GM10266 (cell line): ENCODE data around the gene RPL23.

Source experiments
- DNase-seq: peaks from one replicate; pipeline ENCODE4 v3.0.0; 2012; ENCODE audit errors: extremely low spot score
- TF ChIP-seq, protein P1 (sequence below): IDR thresholded peaks from 2 replicates; pipeline ENCODE4 v1.5.1; 2012; ENCODE audit warnings: mild to moderate bottlenecking, low read depth; ENCODE audit not compliant: control insufficient read depth, insufficient read depth; ENCODE audit errors: missing control alignments

The RPL23 gene

DNA sequence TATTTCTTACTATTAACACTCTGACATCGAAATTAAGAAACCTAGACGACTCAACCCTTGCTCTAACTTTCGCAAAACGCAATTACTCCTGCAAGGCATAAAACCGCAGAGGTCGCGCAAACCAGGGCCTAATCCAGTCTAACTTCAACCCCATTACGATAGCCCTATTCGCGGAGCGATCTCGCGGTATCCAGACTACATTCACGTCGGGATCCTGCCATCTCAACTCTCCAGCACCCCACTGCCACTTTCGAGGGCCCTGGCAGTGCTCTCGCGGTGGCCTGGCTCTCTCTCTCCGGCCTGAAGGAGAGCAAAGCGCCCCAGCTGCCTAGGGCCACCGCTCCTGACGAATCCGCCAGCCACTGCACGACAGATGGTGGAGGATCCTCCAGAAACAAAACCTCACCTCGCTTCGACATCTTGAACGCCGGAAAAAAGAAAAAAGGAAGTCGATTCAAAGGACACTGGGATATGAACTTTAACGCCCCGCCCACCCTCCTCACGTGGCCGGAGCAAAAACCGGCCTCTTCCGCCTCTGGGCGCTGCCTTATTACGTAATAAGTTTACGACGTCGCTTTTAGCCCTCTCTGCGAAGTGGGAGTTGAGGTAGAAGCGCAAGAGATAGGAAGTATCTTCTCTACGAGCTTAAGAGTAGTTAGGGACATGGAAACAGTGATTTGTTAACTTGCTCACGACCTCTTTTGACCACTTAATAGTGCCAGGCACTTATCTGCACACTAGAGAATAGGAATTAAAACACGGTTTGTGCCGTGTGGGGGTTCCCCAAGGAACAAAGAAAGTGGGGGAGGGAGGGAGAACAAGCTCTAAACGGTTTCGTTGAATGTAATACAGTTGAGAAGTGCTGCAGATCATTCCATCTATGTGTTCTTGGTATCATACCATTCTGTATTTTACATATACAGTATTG, at the start of gene RPL23:
Gene RPL23, minus strand, starts transcription at position 430 of the 928 bp plus-strand sequence. Its CDS starts 11 bp downstream, at position 419.
- peak; percentile 91 for DNase-seq
- TF ChIP-seq, protein P1, sequence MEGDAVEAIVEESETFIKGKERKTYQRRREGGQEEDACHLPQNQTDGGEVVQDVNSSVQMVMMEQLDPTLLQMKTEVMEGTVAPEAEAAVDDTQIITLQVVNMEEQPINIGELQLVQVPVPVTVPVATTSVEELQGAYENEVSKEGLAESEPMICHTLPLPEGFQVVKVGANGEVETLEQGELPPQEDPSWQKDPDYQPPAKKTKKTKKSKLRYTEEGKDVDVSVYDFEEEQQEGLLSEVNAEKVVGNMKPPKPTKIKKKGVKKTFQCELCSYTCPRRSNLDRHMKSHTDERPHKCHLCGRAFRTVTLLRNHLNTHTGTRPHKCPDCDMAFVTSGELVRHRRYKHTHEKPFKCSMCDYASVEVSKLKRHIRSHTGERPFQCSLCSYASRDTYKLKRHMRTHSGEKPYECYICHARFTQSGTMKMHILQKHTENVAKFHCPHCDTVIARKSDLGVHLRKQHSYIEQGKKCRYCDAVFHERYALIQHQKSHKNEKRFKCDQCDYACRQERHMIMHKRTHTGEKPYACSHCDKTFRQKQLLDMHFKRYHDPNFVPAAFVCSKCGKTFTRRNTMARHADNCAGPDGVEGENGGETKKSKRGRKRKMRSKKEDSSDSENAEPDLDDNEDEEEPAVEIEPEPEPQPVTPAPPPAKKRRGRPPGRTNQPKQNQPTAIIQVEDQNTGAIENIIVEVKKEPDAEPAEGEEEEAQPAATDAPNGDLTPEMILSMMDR = no peak

DNA sequence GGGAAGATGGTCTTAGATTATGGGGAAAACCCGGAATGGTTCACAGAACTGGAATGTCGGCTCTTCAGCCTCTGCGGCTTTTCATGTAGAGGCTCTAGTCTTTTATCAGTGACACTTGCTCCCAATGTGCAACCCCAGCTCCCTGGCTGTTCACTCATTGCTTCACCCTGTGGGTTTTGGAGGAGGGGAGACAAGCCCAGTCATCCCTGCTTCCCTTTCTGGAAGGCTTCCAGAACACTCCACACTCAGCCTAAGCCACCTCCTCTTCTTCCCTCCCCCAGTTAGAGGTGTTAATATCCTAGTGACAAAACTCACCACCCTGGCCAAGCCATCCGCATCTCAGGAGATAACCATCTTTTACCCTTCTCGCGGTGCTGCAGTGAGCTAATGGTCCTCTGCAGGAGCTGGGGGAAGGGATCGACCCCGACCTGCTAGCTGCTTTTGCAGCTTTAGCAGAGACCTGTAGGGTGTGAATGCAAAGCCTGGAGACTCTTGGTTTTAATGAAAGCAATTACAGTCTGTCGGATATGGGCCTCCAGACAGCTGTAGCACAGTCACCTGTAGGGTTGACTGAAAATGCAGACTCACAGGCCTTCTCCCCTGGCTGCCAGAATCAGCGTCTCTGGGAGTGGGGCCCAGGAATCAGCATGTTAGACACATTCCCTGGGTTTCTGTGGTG, 47.6 kb upstream of the RPL23 start:
- TF ChIP-seq, protein P1 = no peak
- DNase-seq = no peak

DNA sequence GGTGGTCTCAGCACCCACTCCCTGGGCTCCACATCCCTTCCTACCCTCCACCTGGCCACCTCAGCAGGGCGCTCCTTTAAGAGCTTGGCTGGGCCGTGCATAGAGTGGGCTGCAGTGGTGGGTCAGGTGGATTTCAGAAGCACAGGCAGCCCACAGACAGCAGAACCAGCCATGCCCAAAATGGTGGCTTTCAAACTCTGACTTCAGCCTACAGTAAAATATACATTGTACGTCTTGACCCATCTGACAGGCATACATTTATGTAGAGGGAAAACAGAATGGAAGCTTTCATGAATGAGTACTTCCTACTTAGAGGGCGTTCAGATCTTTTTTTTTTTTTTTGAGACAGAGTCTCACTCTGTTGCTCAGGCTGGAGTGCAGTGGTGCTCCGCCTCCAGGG, 45.9 kb upstream of the RPL23 start:
- DNase-seq = no peak
- TF ChIP-seq, protein P1 = no peak

DNA sequence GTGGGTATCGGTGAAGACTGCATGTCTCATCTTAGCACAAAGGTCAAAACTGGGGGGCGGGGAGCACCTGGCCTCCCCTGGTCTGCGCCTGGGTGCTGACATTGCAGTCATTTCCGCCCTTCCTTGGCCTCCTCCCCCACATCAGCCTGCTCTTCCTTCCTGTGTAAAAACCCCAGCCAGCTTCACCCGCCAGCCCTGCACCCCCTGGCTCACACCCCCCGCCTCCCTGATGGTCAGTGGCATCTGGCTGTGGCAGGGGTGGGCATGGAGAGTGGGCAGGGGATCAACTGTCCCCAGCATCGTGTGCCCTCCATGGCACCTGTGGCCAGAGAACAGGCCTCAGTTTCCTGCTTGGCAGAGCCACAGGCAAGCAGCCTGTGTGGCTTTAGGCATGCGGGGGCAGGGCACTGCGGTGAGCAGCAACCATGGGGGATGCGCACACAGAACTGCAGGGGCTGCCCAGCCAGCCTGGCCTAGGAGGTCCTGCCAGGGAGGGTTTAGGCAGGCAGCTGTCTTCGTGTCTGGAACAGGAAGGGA, 45.4 kb upstream of the RPL23 start:
- peak; percentile 85 for DNase-seq
- TF ChIP-seq, protein P1 = no peak

DNA sequence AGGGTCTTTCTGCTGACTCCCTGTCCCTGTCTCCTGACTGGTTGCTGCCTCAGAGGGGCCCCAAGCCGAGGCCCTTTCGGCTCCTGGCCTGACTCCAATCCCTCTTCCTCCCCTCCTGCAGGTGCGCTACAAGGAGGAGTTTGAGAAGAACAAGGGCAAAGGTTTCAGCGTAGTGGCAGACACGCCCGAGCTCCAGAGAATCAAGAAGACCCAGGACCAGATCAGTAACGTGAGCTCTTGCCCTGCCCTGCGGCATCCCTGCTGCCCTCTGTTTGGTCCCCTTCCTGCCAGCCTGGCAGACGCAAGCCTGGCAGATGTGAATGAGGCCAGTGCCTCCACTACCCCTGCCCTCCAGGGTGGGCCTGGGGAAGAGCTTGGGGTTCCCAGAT, 44.8 kb upstream of the RPL23 start:
- TF ChIP-seq, protein P1 = no peak
- no peak for DNase-seq

DNA sequence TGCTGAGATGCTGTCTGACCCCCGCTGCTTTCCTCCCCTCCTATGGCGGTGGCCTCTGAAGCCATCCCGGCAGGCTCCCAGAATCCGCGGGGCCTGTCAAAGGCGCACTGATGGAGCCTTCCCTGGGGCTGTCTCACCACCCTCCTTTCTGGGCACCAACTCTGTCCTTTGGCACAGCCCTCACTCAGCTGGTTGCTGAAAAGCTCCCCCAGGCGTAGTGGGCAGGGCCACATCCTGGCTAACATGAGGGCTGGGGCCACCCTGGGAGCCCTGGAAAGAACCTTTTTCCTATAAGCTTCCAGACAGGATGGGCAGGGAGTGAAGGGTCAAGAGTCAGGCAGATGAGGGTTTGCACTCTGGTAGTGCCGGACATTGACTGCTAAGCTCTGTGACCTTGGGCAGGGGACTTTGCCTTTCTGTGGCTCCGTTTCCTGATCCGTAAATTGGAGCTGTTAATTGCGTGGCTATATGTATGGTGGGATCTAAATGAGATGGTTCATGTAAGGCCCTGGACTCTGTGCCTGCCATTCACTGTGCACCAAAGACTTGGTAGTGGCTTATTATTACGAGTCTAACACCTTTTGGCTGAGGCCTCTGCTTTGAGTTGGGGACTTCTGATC, 44.3 kb upstream of the RPL23 start:
- no peak for DNase-seq
- TF ChIP-seq, protein P1 = no peak
